ENCODE data around the gene BRINP2. TPM values are rescaled to one million over a fixed set of nuclear protein-coding genes. Genes with fewer than 3 reads are reported as not detected.

Gene BRINP2
- total RNA-seq, 4 donors from 2014 or later = 0.26 to 0.42 TPM; not detected in 2

- WGBS, 2 donors = 75 to 82% methylated on average over 4 of the region's 4 CpGs
- no peak for DNase-seq (ENCODE audit: low spot score in 2 of 2)
- no peak overlapping the region for H3K4me3 ChIP-seq (ENCODE audit: low read depth, poor library complexity, severe bottlenecking)
- intact Hi-C loops (cut with DNase I; ENCODE audit: low total_unique reads) = no loop called here
- TF ChIP-seq POLR2A (IDR thresholded peaks at IDR 0.05) (no peak), CTCF (IDR thresholded peaks at IDR 0.05) (no peak)
These were observed 42.0 kb upstream of the BRINP2 start for GRCh38 chr1:177128665-177129281.

- DNase-seq (ENCODE audit: low spot score in 2 of 2) = no peak
- intact Hi-C loops (cut with DNase I; ENCODE audit: low total_unique reads) = no loop called here
- no peak overlapping the region for H3K4me3 ChIP-seq (ENCODE audit: low read depth, poor library complexity, severe bottlenecking)
- WGBS, 2 donors = 82 to 85% methylated on average over 5 of the region's 5 CpGs
- TF ChIP-seq CTCF (IDR thresholded peaks at IDR 0.05) (no peak), POLR2A (IDR thresholded peaks at IDR 0.05) (no peak)
These were observed 40.3 kb upstream of the BRINP2 start for GRCh38 chr1:177130451-177130945.

GRCh38 chr1:177131723-177132122 lies 39.0 kb upstream of the BRINP2 start:
- TF ChIP-seq POLR2A (IDR thresholded peaks at IDR 0.05) = no peak
- TF ChIP-seq CTCF (IDR thresholded peaks at IDR 0.05) = no peak
- 66 to 74% methylated on average over 4 of the region's 4 CpGs for WGBS, 2 donors
- intact Hi-C loops (cut with DNase I; ENCODE audit: low total_unique reads) = no loop called here
- no peak for DNase-seq (ENCODE audit: low spot score in 2 of 2)
- no peak overlapping the region for H3K4me3 ChIP-seq (ENCODE audit: low read depth, poor library complexity, severe bottlenecking)

GRCh38 chr1:177132141-177132540 lies 38.6 kb upstream of the BRINP2 start:
- WGBS, 2 donors = 79 to 80% methylated on average over 2 of the region's 2 CpGs
- no peak overlapping the region for H3K4me3 ChIP-seq (ENCODE audit: low read depth, poor library complexity, severe bottlenecking)
- intact Hi-C loops (cut with DNase I; ENCODE audit: low total_unique reads) = no loop called here
- TF ChIP-seq CTCF (IDR thresholded peaks at IDR 0.05) (no peak), POLR2A (IDR thresholded peaks at IDR 0.05) (no peak)
- DNase-seq (ENCODE audit: low spot score in 2 of 2) = no peak

GRCh38 chr1:177133977-177134538 lies 36.7 kb upstream of the BRINP2 start:
- no peak overlapping the region for H3K4me3 ChIP-seq (ENCODE audit: low read depth, poor library complexity, severe bottlenecking)
- 84% methylated on average over 4 of the region's 4 CpGs for WGBS, 2 donors
- no peak for TF ChIP-seq CTCF (IDR thresholded peaks at IDR 0.05)
- TF ChIP-seq POLR2A (IDR thresholded peaks at IDR 0.05) = no peak
- no peak for DNase-seq (ENCODE audit: low spot score in 2 of 2)
- intact Hi-C loops (cut with DNase I; ENCODE audit: low total_unique reads) = no loop called here
